GM19468 (cell line): Measurements from ENCODE around the gene KRTAP4-8.
"Not testable (repeated sequence)": the region's sequence is repeated elsewhere in the genome, so short reads cannot be mapped to it uniquely, and the experiment has no call there.

Experiments used
- ATAC-seq: cut with Tn5 transposase; IDR thresholded peaks from one replicate; pipeline ENCODE4 v1.9.1; 2021; ENCODE audit warnings: mild to moderate bottlenecking, moderate library complexity, moderate number of reproducible peaks; ENCODE audit not compliant: unreplicated experiment; ENCODE audit errors: extremely low read depth

Gene KRTAP4-8

GRCh38 chr17:41067281-41067680 is 30.7 kb downstream of the KRTAP4-8 start:
- ATAC-seq: no peak

GRCh38 chr17:41065829-41066624 is 31.9 kb downstream of the KRTAP4-8 start, which contains the start of gene KRTAP2-4:
KRTAP2-4 (minus strand) TSS chr17:41065879; CDS start chr17:41065845, 34 bp downstream.
- ATAC-seq: no peak

- not testable (repeated sequence) for ATAC-seq
These were observed 32.8 kb downstream of the KRTAP4-8 start for GRCh38 chr17:41065016-41065689.

- ATAC-seq: no peak
These were observed 33.6 kb downstream of the KRTAP4-8 start for GRCh38 chr17:41064301-41064700.

GRCh38 chr17:41063449-41063848 is 34.5 kb downstream of the KRTAP4-8 start:
- ATAC-seq: no peak

GRCh38 chr17:41061964-41062363 is 36.0 kb downstream of the KRTAP4-8 start:
- no peak for ATAC-seq

GRCh38 chr17:41060052-41060604 is 37.8 kb downstream of the KRTAP4-8 start, which contains the start of gene KRTAP2-3:
KRTAP2-3 (minus strand) TSS chr17:41060114; CDS start chr17:41060050, 64 bp downstream.
- no peak for ATAC-seq

GRCh38 chr17:41059276-41060051 is 38.5 kb downstream of the KRTAP4-8 start:
- ATAC-seq: not testable (repeated sequence)

- ATAC-seq: no peak
These were observed 39.2 kb downstream of the KRTAP4-8 start for GRCh38 chr17:41058741-41059140.

- ATAC-seq: no peak
These were observed 40.4 kb downstream of the KRTAP4-8 start for GRCh38 chr17:41057547-41057946.

- not testable (repeated sequence) for ATAC-seq
These were observed 42.8 kb downstream of the KRTAP4-8 start, which contains the start of gene KRTAP2-2 for GRCh38 chr17:41055130-41055529. KRTAP2-2 (minus strand) TSS chr17:41055230; CDS start chr17:41055211, 19 bp downstream.

GRCh38 chr17:41054556-41054955 is 43.4 kb downstream of the KRTAP4-8 start:
- ATAC-seq: not testable (repeated sequence)

GRCh38 chr17:41054025-41054424 is 43.9 kb downstream of the KRTAP4-8 start:
- ATAC-seq: no peak

- no peak for ATAC-seq
These were observed 45.4 kb downstream of the KRTAP4-8 start for GRCh38 chr17:41052566-41052965.

GRCh38 chr17:41049110-41049509 is 48.8 kb downstream of the KRTAP4-8 start:
- no peak for ATAC-seq

GRCh38 chr17:41048441-41048840 is 49.5 kb downstream of the KRTAP4-8 start:
- no peak for ATAC-seq
